SK-N-SH (cell line): ENCODE data around the gene ZIM2.

Source experiments
- CHD2 ChIP-seq: fragments of 150-350 bp; IDR thresholded peaks from 2 replicates; pipeline ENCODE4 v1.6.1; 2018; ENCODE audit warnings: low read length; ENCODE audit not compliant: partially characterized antibody
- EP300 ChIP-seq, 2 experiments: IDR thresholded peaks; 2 replicates each; pipeline versions ENCODE4 v1.4.0 to v1.6.1; 2012; ENCODE audit warnings: borderline replicate concordance in 1 of 2, low read depth in 1 of 2, low read length in 1 of 2
- EZH2phosphoT487 ChIP-seq: fragments of 200-600 bp; sonication (generic); IDR thresholded peaks from 2 replicates; pipeline ENCODE4 v1.6.1; 2017; ENCODE audit warnings: low read depth, mixed run types, mild to moderate bottlenecking, antibody characterized with exemption, moderate library complexity, borderline replicate concordance
- FOXM1 ChIP-seq: IDR thresholded peaks from 2 replicates; pipeline ENCODE4 v1.4.0; 2012; ENCODE audit warnings: low read depth, mild to moderate bottlenecking
- MXI1 ChIP-seq: IDR thresholded peaks from 2 replicates; pipeline ENCODE4 v1.6.1; 2012; ENCODE audit warnings: mild to moderate bottlenecking, low read depth, low read length, improper control_type of control experiment
- POLR2AphosphoS5 ChIP-seq: IDR thresholded peaks from 2 replicates; pipeline ENCODE4 v1.6.1; 2012; ENCODE audit warnings: low read depth, low read length
- RAD21 ChIP-seq: IDR thresholded peaks from 2 replicates; pipeline ENCODE4 v1.6.1; 2012; ENCODE audit warnings: mild to moderate bottlenecking, low read length
- TAF1 ChIP-seq: IDR thresholded peaks from 2 replicates; pipeline ENCODE4 v1.6.1; 2012; ENCODE audit warnings: low read depth, mild to moderate bottlenecking, low read length, moderate library complexity, borderline replicate concordance
- TCF12 ChIP-seq: IDR thresholded peaks from 2 replicates; pipeline ENCODE4 v1.4.0; 2012
- TEAD4 ChIP-seq: IDR thresholded peaks from 2 replicates; pipeline ENCODE4 v1.4.0; 2012; ENCODE audit warnings: mild to moderate bottlenecking, borderline replicate concordance; ENCODE audit not compliant: insufficient read depth
- TF ChIP-seq, protein P1 (sequence below): IDR thresholded peaks from 2 replicates; pipeline ENCODE4 v1.4.0; 2012; ENCODE audit warnings: low read depth
- TF ChIP-seq, protein P2 (sequence below): fragments of 200-600 bp; sonication (generic); IDR thresholded peaks from 2 replicates; pipeline ENCODE4 v1.6.1; 2017; ENCODE audit warnings: antibody characterized with exemption, mild to moderate bottlenecking, moderate library complexity
- TF ChIP-seq, protein P3 (sequence below): IDR thresholded peaks from 2 replicates; pipeline ENCODE4 v1.4.0; 2012; ENCODE audit warnings: low read depth, borderline replicate concordance

DNA sequence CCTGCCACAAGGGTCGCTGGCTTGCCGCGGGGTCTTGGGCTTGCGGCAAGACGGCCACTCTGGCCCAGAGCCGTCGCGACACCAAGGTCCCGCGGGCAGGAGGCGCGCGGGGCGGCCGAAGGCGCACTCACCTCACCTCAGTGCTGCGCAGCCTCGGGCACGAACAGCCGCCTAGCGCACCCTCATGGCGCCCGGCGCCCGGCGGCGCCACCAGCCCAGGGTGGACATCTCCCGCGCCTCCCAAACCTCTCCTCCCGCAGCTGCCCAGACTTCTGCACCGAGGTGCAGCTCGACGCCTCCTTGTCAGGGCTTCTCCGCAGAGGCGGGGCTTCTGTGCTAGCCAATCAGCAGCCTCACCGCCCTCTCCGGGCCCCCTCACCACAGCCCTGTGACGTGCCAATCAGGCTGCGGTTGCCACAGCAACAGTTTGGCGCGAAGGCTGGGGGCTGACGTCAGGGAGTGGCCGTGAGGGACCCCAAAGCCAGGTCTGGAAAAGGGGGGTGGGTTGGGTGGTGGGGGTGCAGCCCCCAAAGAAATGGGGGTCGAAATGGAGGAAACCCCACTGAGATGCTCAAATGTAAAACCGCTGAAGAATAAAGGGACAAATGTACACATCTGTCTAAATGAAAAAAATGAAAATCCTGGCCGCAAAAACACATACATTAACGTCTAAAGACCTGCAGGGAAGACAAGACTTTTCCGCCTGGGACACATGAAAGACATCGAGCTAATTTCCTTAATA is at the start of gene ZIM2, which contains the start of gene PEG3:
- TF ChIP-seq FOXM1 = no peak
- TF ChIP-seq, protein P1, sequence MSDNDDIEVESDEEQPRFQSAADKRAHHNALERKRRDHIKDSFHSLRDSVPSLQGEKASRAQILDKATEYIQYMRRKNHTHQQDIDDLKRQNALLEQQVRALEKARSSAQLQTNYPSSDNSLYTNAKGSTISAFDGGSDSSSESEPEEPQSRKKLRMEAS = no peak
- TF ChIP-seq, protein P2, sequence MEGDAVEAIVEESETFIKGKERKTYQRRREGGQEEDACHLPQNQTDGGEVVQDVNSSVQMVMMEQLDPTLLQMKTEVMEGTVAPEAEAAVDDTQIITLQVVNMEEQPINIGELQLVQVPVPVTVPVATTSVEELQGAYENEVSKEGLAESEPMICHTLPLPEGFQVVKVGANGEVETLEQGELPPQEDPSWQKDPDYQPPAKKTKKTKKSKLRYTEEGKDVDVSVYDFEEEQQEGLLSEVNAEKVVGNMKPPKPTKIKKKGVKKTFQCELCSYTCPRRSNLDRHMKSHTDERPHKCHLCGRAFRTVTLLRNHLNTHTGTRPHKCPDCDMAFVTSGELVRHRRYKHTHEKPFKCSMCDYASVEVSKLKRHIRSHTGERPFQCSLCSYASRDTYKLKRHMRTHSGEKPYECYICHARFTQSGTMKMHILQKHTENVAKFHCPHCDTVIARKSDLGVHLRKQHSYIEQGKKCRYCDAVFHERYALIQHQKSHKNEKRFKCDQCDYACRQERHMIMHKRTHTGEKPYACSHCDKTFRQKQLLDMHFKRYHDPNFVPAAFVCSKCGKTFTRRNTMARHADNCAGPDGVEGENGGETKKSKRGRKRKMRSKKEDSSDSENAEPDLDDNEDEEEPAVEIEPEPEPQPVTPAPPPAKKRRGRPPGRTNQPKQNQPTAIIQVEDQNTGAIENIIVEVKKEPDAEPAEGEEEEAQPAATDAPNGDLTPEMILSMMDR = no peak
- TF ChIP-seq EP300 (IDR thresholded peaks at IDR 0.05; ENCODE audit: borderline replicate concordance in 1 of 2, low read depth in 1 of 2, low read length in 1 of 2) = no peak
- TF ChIP-seq POLR2AphosphoS5 = no peak
- no peak for TF ChIP-seq TAF1
- no peak for TF ChIP-seq RAD21
- TF ChIP-seq, protein P3, sequence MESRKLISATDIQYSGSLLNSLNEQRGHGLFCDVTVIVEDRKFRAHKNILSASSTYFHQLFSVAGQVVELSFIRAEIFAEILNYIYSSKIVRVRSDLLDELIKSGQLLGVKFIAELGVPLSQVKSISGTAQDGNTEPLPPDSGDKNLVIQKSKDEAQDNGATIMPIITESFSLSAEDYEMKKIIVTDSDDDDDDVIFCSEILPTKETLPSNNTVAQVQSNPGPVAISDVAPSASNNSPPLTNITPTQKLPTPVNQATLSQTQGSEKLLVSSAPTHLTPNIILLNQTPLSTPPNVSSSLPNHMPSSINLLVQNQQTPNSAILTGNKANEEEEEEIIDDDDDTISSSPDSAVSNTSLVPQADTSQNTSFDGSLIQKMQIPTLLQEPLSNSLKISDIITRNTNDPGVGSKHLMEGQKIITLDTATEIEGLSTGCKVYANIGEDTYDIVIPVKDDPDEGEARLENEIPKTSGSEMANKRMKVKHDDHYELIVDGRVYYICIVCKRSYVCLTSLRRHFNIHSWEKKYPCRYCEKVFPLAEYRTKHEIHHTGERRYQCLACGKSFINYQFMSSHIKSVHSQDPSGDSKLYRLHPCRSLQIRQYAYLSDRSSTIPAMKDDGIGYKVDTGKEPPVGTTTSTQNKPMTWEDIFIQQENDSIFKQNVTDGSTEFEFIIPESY = no peak
- no peak for TF ChIP-seq TEAD4
- no peak for TF ChIP-seq TCF12
- no peak for TF ChIP-seq CHD2
- TF ChIP-seq MXI1 = no peak; the same call in 1 of the 2 replicates
- TF ChIP-seq EZH2phosphoT487 = no peak
